Activated B cell treated with CpG ODN at 0.5 μM for 24 hours (primary cell): ENCODE data around the gene MPG. TPM values are rescaled to one million over a fixed set of nuclear protein-coding genes. Genes with fewer than 3 reads are reported as not detected.

Experiments
- ATAC-seq: fragments of 200-7000 bp; cut with Tn5 transposase; one replicate; pipeline ENCODE4 v1.10.0; 2021; ENCODE audit warnings: low read depth, mild to moderate bottlenecking, moderate library complexity
- CTCF ChIA-PET: fragments of 350-600 bp; sonication (Branson Sonifier 250); formaldehyde crosslinking; loops from one replicate; lab custom pipeline; 2021; ENCODE audit warnings: antibody characterized with exemption; lab: Charles Lee
- POLR2A ChIA-PET: fragments of 350-600 bp; sonication (Branson Sonifier 250); formaldehyde crosslinking; loops from one replicate; lab custom pipeline; 2021; ENCODE audit warnings: antibody characterized with exemption; lab: Charles Lee
- DNase-seq: peaks from one replicate; pipeline ENCODE4 v3.0.0; 2022
- H3K27ac Mint-ChIP-seq: one replicate; pipeline ENCODE4 v1.8.0; 2020; ENCODE audit warnings: mixed read lengths
- H3K27me3 Mint-ChIP-seq: one replicate; pipeline ENCODE4 v1.8.0; 2021; ENCODE audit warnings: mixed read lengths
- H3K36me3 Mint-ChIP-seq: one replicate; pipeline ENCODE4 v1.8.0; 2021; ENCODE audit warnings: low read depth, mixed read lengths
- H3K4me1 Mint-ChIP-seq: one replicate; pipeline ENCODE4 v1.8.0; 2021; ENCODE audit warnings: mixed read lengths
- H3K4me3 Mint-ChIP-seq: one replicate; pipeline ENCODE4 v1.8.0; 2020; ENCODE audit warnings: mild to moderate bottlenecking, mixed read lengths
- H3K9me3 Mint-ChIP-seq: one replicate; pipeline ENCODE4 v1.8.0; 2020; ENCODE audit warnings: mixed read lengths
- CTCF ChIP-seq: fragments of 200-600 bp; IDR thresholded peaks from one replicate; pipeline ENCODE4 v1.8.0; 2022; ENCODE audit warnings: antibody characterized with exemption, mild to moderate bottlenecking
- intact Hi-C: fragments of 100-400 bp; cut with micrococcal nuclease; formaldehyde crosslinking; loops from one replicate; pipeline ENCODE4 v1.15.1; 2024
- total RNA-seq: library from RNA; stranded (reverse); gene quantifications from 2 replicates; pipeline ENCODE4 v1.2.3, GENCODE V29; 2022

Gene MPG
- total RNA-seq, 1 donor from 2014 or later: 51.7 TPM

GRCh38 chr16:53346-54236, 24.4 kb upstream of the MPG start, which contains the start of the genes POLR3K and SNRNP25:
Gene POLR3K (minus strand): TSS chr16:53608. CDS start chr16:53586, 22 bp downstream.
Gene SNRNP25 (plus strand): TSS chr16:53828. CDS start chr16:54017, 189 bp downstream.
- ChIA-PET CTCF (interaction anchor here (0.6 to 1.9 kb wide), 5 partner anchors 12 to 181 kb away, joined by 3 to 11 read pairs (median 7); partner anchors contain the start of gene FAM234A), POLR2A (interaction anchor here (0.6 to 2.5 kb wide), 14 partner anchors 9 to 582 kb away, joined by 3 to 50 read pairs (median 6); partner anchors contain the start of genes FAM234A, METTL26, MPG and RHBDF1)
- peaks cover 27% of the 10 kb centered on the region for H3K4me1 Mint-ChIP-seq
- H3K9me3 Mint-ChIP-seq: no peaks in the 10 kb centered on the region
- H3K27ac Mint-ChIP-seq: peak within 1 kb of the TSS; percentile 88
- no peaks in the 10 kb centered on the region for H3K27me3 Mint-ChIP-seq
- peak within 1 kb of the TSS; percentile 95 for H3K4me3 Mint-ChIP-seq
- peaks cover 57% of the 10 kb centered on the region for H3K36me3 Mint-ChIP-seq
- ATAC-seq (peak; percentile 96), DNase-seq (peak; percentile 88)
- intact Hi-C loops: loop anchor here (1.0 kb wide), 3 partner anchors 12 to 24 kb away; no protein-coding TSS in a partner anchor
- TF ChIP-seq CTCF: no peak

- TF ChIP-seq CTCF: no peak
- ChIA-PET POLR2A (interaction anchor here (0.7 to 2.5 kb wide), 9 partner anchors 10 to 181 kb away, joined by 3 to 50 read pairs (median 8); partner anchors contain the start of genes FAM234A and MPG), CTCF (no interaction called here)
- DNase-seq (no peak), ATAC-seq (no peak)
- intact Hi-C loops: no loop called here
- Mint-ChIP-seq H3K27ac (peak overlapping the region; percentile 88), H3K4me1 (peaks cover 27% of the 10 kb centered on the region), H3K36me3 (peaks cover 53% of the 10 kb centered on the region), H3K27me3 (no peaks in the 10 kb centered on the region), H3K9me3 (no peaks in the 10 kb centered on the region), H3K4me3 (peak overlapping the region; percentile 95)
Observed at GRCh38 chr16:54237-54581, 23.8 kb upstream of the MPG start.

GRCh38 chr16:55571-56136, 22.4 kb upstream of the MPG start:
- Mint-ChIP-seq H3K36me3 (peaks cover 44% of the 10 kb centered on the region), H3K9me3 (no peaks in the 10 kb centered on the region), H3K4me3 (peak overlapping the region; percentile 32), H3K27me3 (no peaks in the 10 kb centered on the region), H3K4me1 (peaks cover 26% of the 10 kb centered on the region), H3K27ac (no peak overlapping the region)
- no peak for ATAC-seq
- no peak for DNase-seq
- TF ChIP-seq CTCF: no peak
- ChIA-PET CTCF (interaction anchor here (1.2 kb wide), 1 partner anchor 10 kb away, joined by 3 read pairs; no protein-coding TSS in a partner anchor), POLR2A (interaction anchor here (0.6 to 1.6 kb wide), 2 partner anchors 38 to 179 kb away, joined by 3 to 9 read pairs; no protein-coding TSS in a partner anchor)
- intact Hi-C loops: no loop called here

GRCh38 chr16:56231-56927, 21.6 kb upstream of the MPG start:
- Mint-ChIP-seq H3K9me3 (no peaks in the 10 kb centered on the region), H3K27me3 (no peaks in the 10 kb centered on the region), H3K36me3 (peaks cover 37% of the 10 kb centered on the region), H3K4me1 (peaks cover 18% of the 10 kb centered on the region), H3K4me3 (peak overlapping the region; percentile 32), H3K27ac (no peak overlapping the region)
- no peak for ATAC-seq
- no peak for TF ChIP-seq CTCF
- intact Hi-C loops: no loop called here
- CTCF ChIA-PET: interaction anchor here (1.1 to 1.2 kb wide), 2 partner anchors 9 kb away, joined by 3 read pairs; no protein-coding TSS in a partner anchor
- no peak for DNase-seq
- POLR2A ChIA-PET: interaction anchor here (1.6 kb wide), 1 partner anchor 179 kb away, joined by 3 read pairs; no protein-coding TSS in a partner anchor
